ENCODE measurements around the gene LPCAT1. TPM values are rescaled to one million over a fixed set of nuclear protein-coding genes. Genes with fewer than 3 reads are reported as not detected.

Gene LPCAT1
- total RNA-seq, 2 donors from 2014 or later: 53.9 to 54.6 TPM

DNA sequence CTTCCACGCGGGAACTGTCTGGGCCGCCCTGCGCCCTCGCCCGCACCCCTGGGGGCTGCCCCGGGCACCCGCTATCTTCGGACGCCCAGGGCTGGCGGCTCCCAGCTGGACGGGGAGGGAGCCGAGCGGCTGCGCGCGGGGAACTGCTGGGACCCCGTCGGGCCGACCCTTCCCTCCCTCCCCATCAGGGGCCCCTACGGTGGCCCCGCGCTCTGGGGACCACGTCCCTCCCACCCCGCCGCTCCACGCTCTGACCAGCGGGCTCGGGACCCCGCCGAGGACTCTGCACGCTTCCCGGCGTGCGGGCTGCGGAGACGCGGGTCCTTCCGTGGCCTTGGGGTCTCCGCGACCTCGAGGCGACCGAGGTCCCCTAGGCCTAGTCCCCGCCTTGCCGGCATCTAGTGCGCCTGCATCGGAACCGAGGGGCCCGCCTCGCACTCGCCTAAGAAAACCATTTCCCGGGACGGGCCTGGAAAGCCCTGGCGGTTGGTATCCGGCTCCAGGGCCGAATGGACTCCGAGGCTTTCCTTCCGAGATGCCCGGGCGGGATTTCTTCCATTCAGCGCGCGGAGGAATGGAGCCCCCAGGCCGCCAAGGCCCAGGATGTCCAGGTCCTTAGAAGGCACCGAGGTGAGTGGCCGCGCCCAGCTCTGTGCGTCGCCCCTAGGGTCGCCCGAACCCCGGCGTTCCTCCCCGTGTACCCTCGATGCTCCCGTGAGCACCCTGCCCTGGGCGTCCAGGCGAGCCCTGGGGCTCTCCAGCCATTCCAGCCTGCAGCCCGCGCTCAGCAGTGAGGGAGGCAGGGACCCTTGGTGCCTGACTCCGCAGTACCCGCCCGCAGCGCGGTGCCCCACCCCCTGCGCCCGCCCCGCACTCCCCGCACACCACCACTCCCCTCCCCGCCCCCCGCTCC is 77.8 kb downstream of the LPCAT1 start:
- Histone ChIP-seq H3K4me1 (ENCODE audit: control insufficient read depth in 1 of 2, low read depth in 2 of 2) (peaks cover 0 to 11% of the 10 kb centered on the region in 2 donors), H3K9me3 (no peaks in the 10 kb centered on the region), H3K4me3 (no peak overlapping the region), H3K27me3 (replicated peaks; ENCODE audit: insufficient read depth) (peaks cover 7% of the 10 kb centered on the region), H3K36me3 (no peaks in the 10 kb centered on the region), H3K27ac (no peak overlapping the region)
- no peak for ATAC-seq (ENCODE audit: insufficient number of reproducible peaks, low FRiP score, low read depth)
- DNase-seq (ENCODE audit: low spot score): no peak
- TF ChIP-seq, protein P1, sequence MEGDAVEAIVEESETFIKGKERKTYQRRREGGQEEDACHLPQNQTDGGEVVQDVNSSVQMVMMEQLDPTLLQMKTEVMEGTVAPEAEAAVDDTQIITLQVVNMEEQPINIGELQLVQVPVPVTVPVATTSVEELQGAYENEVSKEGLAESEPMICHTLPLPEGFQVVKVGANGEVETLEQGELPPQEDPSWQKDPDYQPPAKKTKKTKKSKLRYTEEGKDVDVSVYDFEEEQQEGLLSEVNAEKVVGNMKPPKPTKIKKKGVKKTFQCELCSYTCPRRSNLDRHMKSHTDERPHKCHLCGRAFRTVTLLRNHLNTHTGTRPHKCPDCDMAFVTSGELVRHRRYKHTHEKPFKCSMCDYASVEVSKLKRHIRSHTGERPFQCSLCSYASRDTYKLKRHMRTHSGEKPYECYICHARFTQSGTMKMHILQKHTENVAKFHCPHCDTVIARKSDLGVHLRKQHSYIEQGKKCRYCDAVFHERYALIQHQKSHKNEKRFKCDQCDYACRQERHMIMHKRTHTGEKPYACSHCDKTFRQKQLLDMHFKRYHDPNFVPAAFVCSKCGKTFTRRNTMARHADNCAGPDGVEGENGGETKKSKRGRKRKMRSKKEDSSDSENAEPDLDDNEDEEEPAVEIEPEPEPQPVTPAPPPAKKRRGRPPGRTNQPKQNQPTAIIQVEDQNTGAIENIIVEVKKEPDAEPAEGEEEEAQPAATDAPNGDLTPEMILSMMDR (IDR thresholded peaks at IDR 0.05): no peak

DNA sequence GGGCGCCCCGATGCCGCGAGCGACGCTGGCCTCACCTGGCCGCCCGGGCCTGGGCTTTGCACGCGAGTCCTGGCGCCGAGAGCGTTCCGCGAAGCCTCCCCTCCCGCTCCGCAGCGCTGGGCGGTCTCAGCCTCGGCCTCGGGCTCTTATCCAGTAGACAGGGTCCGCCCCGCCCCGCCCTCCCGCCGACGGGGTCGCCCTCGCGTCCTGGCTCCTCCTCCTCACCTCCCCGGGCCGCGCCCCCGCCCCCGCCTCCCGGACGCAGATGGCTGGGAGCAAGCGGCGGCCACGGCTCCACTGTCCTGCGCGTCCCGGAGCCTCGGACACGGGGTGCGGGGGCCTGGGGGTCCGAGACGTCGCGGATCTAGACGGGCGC is 78.5 kb downstream of the LPCAT1 start, which contains the start of gene SLC6A3:
Gene SLC6A3, minus strand, starts transcription at position 128 of the 376 bp plus-strand sequence. CDS start 2,243 bp downstream, outside the sequence.
- TF ChIP-seq, protein P1 (IDR thresholded peaks at IDR 0.05): no peak
- no peak within 1 kb of the TSS for H3K27ac ChIP-seq
- ATAC-seq (ENCODE audit: insufficient number of reproducible peaks, low FRiP score, low read depth) (no peak), DNase-seq (ENCODE audit: low spot score) (no peak)
- H3K9me3 ChIP-seq: no peaks in the 10 kb centered on the region
- H3K4me1 ChIP-seq (ENCODE audit: control insufficient read depth in 1 of 2, low read depth in 2 of 2): peaks cover 0 to 11% of the 10 kb centered on the region in 2 donors
- H3K27me3 ChIP-seq (replicated peaks; ENCODE audit: insufficient read depth): peaks cover 7% of the 10 kb centered on the region
- H3K36me3 ChIP-seq: no peaks in the 10 kb centered on the region
- H3K4me3 ChIP-seq: peak within 1 kb of the TSS; percentile 35

DNA sequence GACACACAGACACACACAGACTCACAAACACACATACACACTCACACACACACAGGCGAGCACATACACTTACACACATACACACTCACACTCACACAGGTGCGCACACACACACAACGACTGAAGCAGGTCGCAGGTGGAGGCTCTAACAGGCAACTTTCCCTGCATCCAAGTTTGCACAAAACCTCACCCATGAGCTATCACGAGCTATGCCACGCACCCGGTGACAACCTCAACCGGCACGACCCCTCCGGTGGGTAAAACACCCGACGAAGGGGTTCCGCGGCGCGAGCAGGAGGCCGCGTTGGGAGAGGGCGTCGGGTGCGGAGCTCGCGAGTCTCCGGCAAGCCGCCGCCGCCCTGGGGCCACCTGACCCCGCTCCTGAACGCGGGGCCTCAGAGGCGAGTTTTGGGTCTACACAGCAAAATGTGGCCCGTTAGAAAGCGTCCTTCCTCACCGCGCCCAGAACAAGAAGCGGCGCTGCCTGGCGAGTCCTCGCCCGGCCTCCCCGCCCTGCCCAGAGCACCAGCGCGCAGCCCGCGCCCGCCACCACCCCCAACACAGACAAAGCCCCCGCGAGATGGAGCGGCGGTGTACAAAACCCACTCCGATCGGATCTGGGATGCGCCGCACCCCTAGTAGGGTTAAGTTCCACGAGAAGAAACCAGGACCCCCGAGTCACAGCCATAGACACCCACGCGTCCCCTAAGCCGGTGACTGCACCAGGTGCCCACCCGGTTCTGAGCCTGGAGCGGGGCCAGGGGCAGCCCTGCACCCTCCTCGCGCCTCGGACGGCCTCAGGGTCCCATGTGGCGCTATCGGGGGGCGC is 79.2 kb downstream of the LPCAT1 start:
- H3K9me3 ChIP-seq: no peaks in the 10 kb centered on the region
- H3K4me3 ChIP-seq: peak overlapping the region; percentile 35
- TF ChIP-seq, protein P1 (IDR thresholded peaks at IDR 0.05): no peak
- peaks cover 7% of the 10 kb centered on the region for H3K27me3 ChIP-seq (replicated peaks; ENCODE audit: insufficient read depth)
- ATAC-seq (ENCODE audit: insufficient number of reproducible peaks, low FRiP score, low read depth) (no peak), DNase-seq (ENCODE audit: low spot score) (no peak)
- H3K27ac ChIP-seq: no peak overlapping the region
- H3K36me3 ChIP-seq: no peaks in the 10 kb centered on the region
- peaks cover 0 to 11% of the 10 kb centered on the region in 2 donors for H3K4me1 ChIP-seq (ENCODE audit: control insufficient read depth in 1 of 2, low read depth in 2 of 2)

DNA sequence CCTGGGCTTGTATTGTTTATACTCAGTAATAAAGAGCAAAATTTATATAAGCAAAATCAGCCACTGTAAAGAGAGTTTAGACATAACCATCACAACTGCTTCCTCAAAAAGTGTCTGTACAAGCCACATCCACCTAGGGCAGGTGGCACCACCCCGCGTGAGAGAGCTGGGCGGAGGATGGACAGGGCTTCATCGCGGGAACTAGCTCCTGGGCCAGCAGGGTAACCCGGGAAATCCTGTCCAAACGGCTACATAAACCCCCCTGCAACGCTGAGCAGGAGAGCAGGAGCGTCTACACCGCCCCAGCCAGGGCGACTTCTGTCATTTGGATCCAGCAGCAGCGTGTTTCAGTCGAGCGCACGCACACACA is 79.8 kb downstream of the LPCAT1 start:
- no peak for DNase-seq (ENCODE audit: low spot score)
- Histone ChIP-seq H3K36me3 (no peaks in the 10 kb centered on the region), H3K9me3 (no peaks in the 10 kb centered on the region), H3K4me1 (ENCODE audit: control insufficient read depth in 1 of 2, low read depth in 2 of 2) (peaks cover 0 to 11% of the 10 kb centered on the region in 2 donors), H3K27ac (no peak overlapping the region), H3K27me3 (replicated peaks; ENCODE audit: insufficient read depth) (peaks cover 7% of the 10 kb centered on the region), H3K4me3 (no peak overlapping the region)
- TF ChIP-seq, protein P1 (IDR thresholded peaks at IDR 0.05): no peak
- no peak for ATAC-seq (ENCODE audit: insufficient number of reproducible peaks, low FRiP score, low read depth)

DNA sequence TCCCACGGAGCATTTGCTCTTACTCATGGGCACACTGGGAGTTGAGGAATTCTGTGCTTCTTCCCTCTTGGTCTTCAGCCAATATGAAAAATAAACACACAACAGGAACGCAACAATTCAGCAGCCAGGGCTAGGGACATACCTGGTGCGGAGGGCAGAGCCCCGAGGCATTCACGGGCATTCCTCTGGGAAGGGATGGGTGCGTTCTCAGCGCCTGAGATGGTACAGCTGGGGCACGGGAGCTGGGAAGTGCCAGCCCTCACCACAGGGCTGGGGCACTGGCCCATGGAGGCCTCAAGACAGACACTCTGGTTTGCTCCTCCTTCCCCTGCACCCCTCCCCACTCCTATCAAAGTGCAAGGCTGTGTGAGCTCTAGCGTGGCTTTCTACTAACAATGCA is 80.6 kb downstream of the LPCAT1 start:
- H3K27me3 ChIP-seq (replicated peaks; ENCODE audit: insufficient read depth): peaks cover 7% of the 10 kb centered on the region
- TF ChIP-seq, protein P1 (IDR thresholded peaks at IDR 0.05): no peak

More for the DNA sequence above, 80.6 kb downstream of the LPCAT1 start:
- Histone ChIP-seq H3K27ac (no peak overlapping the region), H3K36me3 (no peaks in the 10 kb centered on the region), H3K4me3 (no peak overlapping the region), H3K4me1 (ENCODE audit: control insufficient read depth in 1 of 2, low read depth in 2 of 2) (peaks cover 0 to 11% of the 10 kb centered on the region in 2 donors), H3K9me3 (no peaks in the 10 kb centered on the region)
- DNase-seq (ENCODE audit: low spot score) (no peak), ATAC-seq (ENCODE audit: insufficient number of reproducible peaks, low FRiP score, low read depth) (no peak)

Measured in thoracic aorta (tissue), 2 donors.